ENCODE results near the gene HOXB1. TPM values are rescaled to one million over a fixed set of nuclear protein-coding genes. Genes with fewer than 3 reads are reported as not detected.

Gene HOXB1
- total and polyA plus RNA-seq, 7 experiments from 2014 or later: not detected

- Mint-ChIP-seq H3K9me3 (peaks cover 0 to 1% (median 0%) of the 10 kb centered on the region in 11 donors), H3K36me3 (peaks cover 0 to 13% (median 0%) of the 10 kb centered on the region in 5 donors), H3K4me3 (no peak overlapping the region), H3K27ac (no peak overlapping the region), H3K4me1 (peaks cover 3 to 23% (median 10%) of the 10 kb centered on the region in 7 donors), H3K27me3 (peaks cover 13 to 72% (median 33%) of the 10 kb centered on the region in 5 donors)
- ChIA-PET POLR2A (interaction anchor here (0.6 kb wide), 1 partner anchor 1188 kb away, joined by 5 read pairs; no protein-coding TSS in a partner anchor), CTCF (interaction anchor here (0.6 to 1.5 kb wide), 3 partner anchors 10 to 516 kb away, joined by 3 read pairs; no protein-coding TSS in a partner anchor)
- no peaks in the 10 kb centered on the region for H3K27me3 ChIP-seq (ENCODE audit: control insufficient read depth in 2 of 2, insufficient read depth in 2 of 2, low read length in 2 of 2)
- no peak overlapping the region for H3K4me3 ChIP-seq (ENCODE audit: low read length)
- DNase-seq (no peak), ATAC-seq (no peak)
- H3K9me3 ChIP-seq (ENCODE audit: control insufficient read depth in 2 of 3, low read length in 3 of 3): no peaks in the 10 kb centered on the region
- H3K4me1 ChIP-seq (ENCODE audit: control insufficient read depth in 2 of 2, insufficient read depth in 2 of 2, low read length in 2 of 2): no peaks in the 10 kb centered on the region
- no peaks in the 10 kb centered on the region for H3K36me3 ChIP-seq (ENCODE audit: control insufficient read depth in 2 of 3, insufficient read depth in 3 of 3, low read length in 3 of 3)
- H3K27ac ChIP-seq (ENCODE audit: low read depth, low read length): no peak overlapping the region
- intact Hi-C loops (cut with micrococcal nuclease): no loop called here
Measured at GRCh38 chr17:48559840-48560817, 29.3 kb upstream of the HOXB1 start.

- ChIA-PET CTCF (interaction anchor here (0.6 to 1.5 kb wide), 2 partner anchors 207 to 515 kb away, joined by 3 read pairs; no protein-coding TSS in a partner anchor), POLR2A (no interaction called here)
- DNase-seq (no peak), ATAC-seq (no peak)
- Histone ChIP-seq H3K4me1 (ENCODE audit: control insufficient read depth in 2 of 2, insufficient read depth in 2 of 2, low read length in 2 of 2) (no peaks in the 10 kb centered on the region), H3K27me3 (ENCODE audit: control insufficient read depth in 2 of 2, insufficient read depth in 2 of 2, low read length in 2 of 2) (no peaks in the 10 kb centered on the region), H3K27ac (ENCODE audit: low read depth, low read length) (no peak overlapping the region), H3K36me3 (ENCODE audit: control insufficient read depth in 2 of 3, insufficient read depth in 3 of 3, low read length in 3 of 3) (no peaks in the 10 kb centered on the region), H3K9me3 (ENCODE audit: control insufficient read depth in 2 of 3, low read length in 3 of 3) (no peaks in the 10 kb centered on the region), H3K4me3 (ENCODE audit: low read length) (no peak overlapping the region)
- Mint-ChIP-seq H3K36me3 (peaks cover 0 to 11% (median 0%) of the 10 kb centered on the region in 5 donors), H3K27ac (peak overlapping the region in 1 of 9 donors; percentile 11), H3K4me1 (peaks cover 7 to 22% (median 14%) of the 10 kb centered on the region in 7 donors), H3K27me3 (peaks cover 10 to 80% (median 31%) of the 10 kb centered on the region in 5 donors), H3K4me3 (no peak overlapping the region), H3K9me3 (peaks cover 0 to 1% (median 0%) of the 10 kb centered on the region in 11 donors)
- intact Hi-C loops (cut with micrococcal nuclease): no loop called here
Measured at GRCh38 chr17:48559122-48559839, 28.5 kb upstream of the HOXB1 start.

DNA sequence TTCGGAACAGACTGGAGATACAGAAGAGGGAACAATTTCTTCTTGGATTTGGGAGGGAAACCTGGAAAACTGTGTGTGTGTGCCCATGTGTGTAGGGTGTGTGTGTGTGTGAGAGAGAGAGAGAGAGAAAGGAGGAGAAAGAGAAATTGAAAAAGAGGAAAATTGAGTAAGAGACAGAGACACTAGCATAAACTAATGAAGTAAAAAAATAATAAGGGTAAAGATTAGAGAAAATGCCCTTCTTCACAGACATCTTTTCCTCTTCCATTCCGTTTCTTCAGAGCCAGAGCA, 28.0 kb upstream of the HOXB1 start:
- Histone ChIP-seq H3K36me3 (ENCODE audit: control insufficient read depth in 2 of 3, insufficient read depth in 3 of 3, low read length in 3 of 3) (no peaks in the 10 kb centered on the region), H3K4me3 (ENCODE audit: low read length) (no peak overlapping the region), H3K27me3 (ENCODE audit: control insufficient read depth in 2 of 2, insufficient read depth in 2 of 2, low read length in 2 of 2) (no peaks in the 10 kb centered on the region), H3K4me1 (ENCODE audit: control insufficient read depth in 2 of 2, insufficient read depth in 2 of 2, low read length in 2 of 2) (no peaks in the 10 kb centered on the region), H3K9me3 (ENCODE audit: control insufficient read depth in 2 of 3, low read length in 3 of 3) (no peaks in the 10 kb centered on the region), H3K27ac (ENCODE audit: low read depth, low read length) (no peak overlapping the region)
- H3K4me3 Mint-ChIP-seq: no peak overlapping the region
- ChIA-PET CTCF (interaction anchor here (1.5 kb wide), 1 partner anchor 207 kb away, joined by 3 read pairs; no protein-coding TSS in a partner anchor), POLR2A (no interaction called here)
- no peak for ATAC-seq
- H3K4me1 Mint-ChIP-seq: peaks cover 7 to 22% (median 14%) of the 10 kb centered on the region in 7 donors
- H3K27ac Mint-ChIP-seq: peak overlapping the region in 2 of 9 donors; percentile 9 to 11
- no peak for DNase-seq
- H3K36me3 Mint-ChIP-seq: peaks cover 0 to 11% (median 0%) of the 10 kb centered on the region in 5 donors
- intact Hi-C loops (cut with micrococcal nuclease): no loop called here
- peaks cover 10 to 84% (median 29%) of the 10 kb centered on the region in 5 donors for H3K27me3 Mint-ChIP-seq
- peaks cover 0 to 1% (median 0%) of the 10 kb centered on the region in 11 donors for H3K9me3 Mint-ChIP-seq

GRCh38 chr17:48558057-48558830, 27.4 kb upstream of the HOXB1 start:
- no peaks in the 10 kb centered on the region for H3K4me1 ChIP-seq (ENCODE audit: control insufficient read depth in 2 of 2, insufficient read depth in 2 of 2, low read length in 2 of 2)
- Mint-ChIP-seq H3K4me1 (peaks cover 7 to 22% (median 12%) of the 10 kb centered on the region in 7 donors), H3K4me3 (no peak overlapping the region), H3K9me3 (peaks cover 0 to 1% (median 0%) of the 10 kb centered on the region in 11 donors), H3K27ac (no peak overlapping the region), H3K36me3 (peaks cover 0 to 11% (median 0%) of the 10 kb centered on the region in 5 donors), H3K27me3 (peaks cover 10 to 84% (median 26%) of the 10 kb centered on the region in 5 donors)
- H3K27me3 ChIP-seq (ENCODE audit: control insufficient read depth in 2 of 2, insufficient read depth in 2 of 2, low read length in 2 of 2): no peaks in the 10 kb centered on the region
- intact Hi-C loops (cut with micrococcal nuclease): no loop called here
- H3K4me3 ChIP-seq (ENCODE audit: low read length): no peak overlapping the region
- ATAC-seq (no peak), DNase-seq (no peak)
- H3K9me3 ChIP-seq (ENCODE audit: control insufficient read depth in 2 of 3, low read length in 3 of 3): no peaks in the 10 kb centered on the region
- H3K27ac ChIP-seq (ENCODE audit: low read depth, low read length): no peak overlapping the region
- CTCF ChIA-PET: interaction anchor here (0.6 to 0.7 kb wide), 2 partner anchors 241 to 532 kb away, joined by 3 to 4 read pairs; no protein-coding TSS in a partner anchor
- POLR2A ChIA-PET: interaction anchor here (3.4 kb wide), 1 partner anchor 11 kb away, joined by 24 read pairs; no protein-coding TSS in a partner anchor
- H3K36me3 ChIP-seq (ENCODE audit: control insufficient read depth in 2 of 3, insufficient read depth in 3 of 3, low read length in 3 of 3): no peaks in the 10 kb centered on the region

DNA sequence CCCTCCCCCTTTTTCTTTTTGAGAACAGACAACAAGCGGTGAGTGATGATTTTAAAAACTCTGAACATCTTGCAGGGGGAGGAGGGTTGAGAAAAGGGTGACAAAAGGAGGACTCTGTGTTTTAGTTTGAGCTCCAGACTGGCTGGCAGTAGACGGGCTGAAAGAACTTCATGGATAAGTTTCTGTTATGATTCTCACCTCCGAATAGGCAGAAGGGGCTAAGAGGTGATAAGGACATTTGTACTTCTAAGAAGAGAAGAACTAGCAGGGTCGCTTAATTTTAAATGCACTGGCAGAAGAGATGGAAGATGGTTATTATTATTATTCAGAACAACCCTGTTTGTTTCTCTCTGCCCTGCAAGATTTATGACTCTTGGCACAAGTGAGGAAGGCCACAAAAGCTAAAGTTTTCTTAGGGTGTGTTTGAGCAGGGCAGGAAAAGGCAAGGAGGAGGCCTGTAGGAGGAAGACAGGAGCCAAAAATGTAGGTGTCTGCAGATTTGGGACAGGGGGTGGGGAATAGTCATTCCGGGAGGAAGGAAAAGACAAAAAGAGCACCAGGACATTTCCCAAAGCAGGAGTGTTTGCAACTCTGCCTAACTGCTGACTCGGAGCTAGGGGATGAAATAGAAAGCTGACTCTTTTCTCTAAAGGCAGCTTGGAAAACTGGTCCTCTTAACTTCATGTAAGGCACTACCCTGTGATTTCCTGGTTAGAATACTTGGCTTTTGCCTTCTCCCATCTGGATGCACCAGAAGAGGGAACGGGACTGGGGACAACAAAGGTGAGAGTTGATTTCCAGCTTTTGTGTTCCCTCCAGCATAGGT, 26.0 kb upstream of the HOXB1 start:
- H3K4me3 ChIP-seq (ENCODE audit: low read length): no peak overlapping the region
- no peaks in the 10 kb centered on the region for H3K36me3 ChIP-seq (ENCODE audit: control insufficient read depth in 2 of 3, insufficient read depth in 3 of 3, low read length in 3 of 3)
- peaks cover 7 to 81% (median 23%) of the 10 kb centered on the region in 5 donors for H3K27me3 Mint-ChIP-seq
- peaks cover 7 to 24% (median 12%) of the 10 kb centered on the region in 7 donors for H3K4me1 Mint-ChIP-seq
- ATAC-seq: no peak
- H3K9me3 Mint-ChIP-seq: peaks cover 0 to 1% (median 0%) of the 10 kb centered on the region in 11 donors
- CTCF ChIA-PET: interaction anchor here (0.6 to 0.7 kb wide), 2 partner anchors 10 to 930 kb away, joined by 3 to 4 read pairs; no protein-coding TSS in a partner anchor
- intact Hi-C loops (cut with micrococcal nuclease): no loop called here
- DNase-seq: no peak
- H3K36me3 Mint-ChIP-seq: peaks cover 0 to 13% (median 0%) of the 10 kb centered on the region in 5 donors
- no peaks in the 10 kb centered on the region for H3K27me3 ChIP-seq (ENCODE audit: control insufficient read depth in 2 of 2, insufficient read depth in 2 of 2, low read length in 2 of 2)
- H3K27ac Mint-ChIP-seq: no peak overlapping the region
- peak overlapping the region in 4 of 10 donors; percentile 34 to 88 (median 82) for H3K4me3 Mint-ChIP-seq
- no peak overlapping the region for H3K27ac ChIP-seq (ENCODE audit: low read depth, low read length)
- POLR2A ChIA-PET: interaction anchor here (1.0 to 3.4 kb wide), 3 partner anchors 10 to 16 kb away, joined by 3 to 24 read pairs (median 5); no protein-coding TSS in a partner anchor
- no peaks in the 10 kb centered on the region for H3K9me3 ChIP-seq (ENCODE audit: control insufficient read depth in 2 of 3, low read length in 3 of 3)
- no peaks in the 10 kb centered on the region for H3K4me1 ChIP-seq (ENCODE audit: control insufficient read depth in 2 of 2, insufficient read depth in 2 of 2, low read length in 2 of 2)

Data from naive thymus-derived CD4-positive, alpha-beta T cell (primary cell).